IPS-20b (cell line): ENCODE results near the gene ANOS1.
"Not testable (repeated sequence)": the region's sequence is repeated elsewhere in the genome, so short reads cannot be mapped to it uniquely, and the experiment has no call there.

ENCODE experiments used
- H3K27ac ChIP-seq: one replicate; pipeline ENCODE4 v1.5.1; 2013; ENCODE audit warnings: low read length
- H3K27me3 ChIP-seq: 2 replicates; pipeline ENCODE4 v1.6.1; 2013; ENCODE audit warnings: mild to moderate bottlenecking, low read length, inconsistent platforms; ENCODE audit not compliant: insufficient read depth
- H3K36me3 ChIP-seq: 2 replicates; pipeline ENCODE4 v1.6.1; 2013; ENCODE audit warnings: low read depth, mild to moderate bottlenecking, inconsistent platforms, low read length, moderate library complexity; ENCODE audit not compliant: insufficient read depth
- H3K4me1 ChIP-seq: 2 replicates; pipeline ENCODE4 v1.6.1; 2013; ENCODE audit warnings: mild to moderate bottlenecking, control low read depth, inconsistent platforms, low read length, moderate library complexity; ENCODE audit not compliant: insufficient read depth
- H3K4me3 ChIP-seq: 2 replicates; pipeline ENCODE4 v1.5.1; 2013; ENCODE audit warnings: mild to moderate bottlenecking, low read length, inconsistent platforms
- H3K9ac ChIP-seq: 2 replicates; pipeline ENCODE4 v1.6.1; 2013; ENCODE audit warnings: low read depth, mild to moderate bottlenecking, inconsistent platforms, low read length, moderate library complexity
- H3K9me3 ChIP-seq: 2 replicates; pipeline ENCODE4 v1.6.1; 2013; ENCODE audit warnings: mild to moderate bottlenecking, low read depth, low read length, inconsistent platforms; ENCODE audit not compliant: insufficient read depth

Gene ANOS1

GRCh38 chrX:8731559-8732395 is at the start of gene ANOS1:
ANOS1 (minus strand) TSS chrX:8732137; CDS start chrX:8732036, 101 bp downstream.
- H3K27ac ChIP-seq = no peak within 1 kb of the TSS
- H3K36me3 ChIP-seq = peaks cover 13% of the 10 kb centered on the region; the same call in 1 of the 2 replicates
- H3K4me1 ChIP-seq = peaks cover 16% of the 10 kb centered on the region; the same call in 1 of the 2 replicates
- H3K9me3 ChIP-seq = no peaks in the 10 kb centered on the region
- H3K9ac ChIP-seq = peak within 1 kb of the TSS; percentile 82; the same call in 1 of the 2 replicates
- peak within 1 kb of the TSS; percentile 86 for H3K4me3 ChIP-seq
- peaks cover 42% of the 10 kb centered on the region for H3K27me3 ChIP-seq

GRCh38 chrX:8773117-8773516 is 41.2 kb upstream of the ANOS1 start:
- H3K27me3 ChIP-seq = no peaks in the 10 kb centered on the region
- H3K4me1 ChIP-seq = no peaks in the 10 kb centered on the region
- H3K9ac ChIP-seq = no peak overlapping the region
- H3K4me3 ChIP-seq = no peak overlapping the region
- no peaks in the 10 kb centered on the region for H3K36me3 ChIP-seq
- no peak overlapping the region for H3K27ac ChIP-seq
- no peaks in the 10 kb centered on the region for H3K9me3 ChIP-seq

- H3K4me1 ChIP-seq = no peaks in the 10 kb centered on the region
- no peaks in the 10 kb centered on the region for H3K27me3 ChIP-seq
- no peak overlapping the region for H3K27ac ChIP-seq
- no peaks in the 10 kb centered on the region for H3K36me3 ChIP-seq
- H3K9me3 ChIP-seq = no peaks in the 10 kb centered on the region
- no peak overlapping the region for H3K4me3 ChIP-seq
- no peak overlapping the region for H3K9ac ChIP-seq
Measured at GRCh38 chrX:8760021-8760420, 28.1 kb upstream of the ANOS1 start.

DNA sequence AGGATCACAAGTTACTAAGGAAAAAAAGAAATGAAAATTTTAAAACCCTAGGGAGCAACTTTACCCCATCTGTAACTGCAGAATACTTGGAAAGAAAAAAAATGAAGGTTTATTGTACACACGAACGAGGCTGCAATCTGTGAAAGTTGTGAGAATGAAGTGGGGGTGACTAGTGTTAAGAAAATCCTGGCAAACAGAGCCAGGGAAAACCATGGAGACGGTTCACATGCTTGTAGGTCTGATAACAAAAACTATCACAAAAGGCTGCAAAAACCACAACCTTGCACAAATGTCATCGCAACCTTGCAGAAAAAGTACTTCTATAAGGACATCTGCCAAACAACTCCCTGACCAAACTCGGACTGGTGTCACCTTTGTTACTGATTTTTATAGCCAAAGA is 26.8 kb upstream of the ANOS1 start:
- H3K4me1 ChIP-seq, H3K27me3 ChIP-seq, H3K9ac ChIP-seq, H3K36me3 ChIP-seq, H3K9me3 ChIP-seq, H3K27ac ChIP-seq, H3K4me3 ChIP-seq: not testable (repeated sequence)

DNA sequence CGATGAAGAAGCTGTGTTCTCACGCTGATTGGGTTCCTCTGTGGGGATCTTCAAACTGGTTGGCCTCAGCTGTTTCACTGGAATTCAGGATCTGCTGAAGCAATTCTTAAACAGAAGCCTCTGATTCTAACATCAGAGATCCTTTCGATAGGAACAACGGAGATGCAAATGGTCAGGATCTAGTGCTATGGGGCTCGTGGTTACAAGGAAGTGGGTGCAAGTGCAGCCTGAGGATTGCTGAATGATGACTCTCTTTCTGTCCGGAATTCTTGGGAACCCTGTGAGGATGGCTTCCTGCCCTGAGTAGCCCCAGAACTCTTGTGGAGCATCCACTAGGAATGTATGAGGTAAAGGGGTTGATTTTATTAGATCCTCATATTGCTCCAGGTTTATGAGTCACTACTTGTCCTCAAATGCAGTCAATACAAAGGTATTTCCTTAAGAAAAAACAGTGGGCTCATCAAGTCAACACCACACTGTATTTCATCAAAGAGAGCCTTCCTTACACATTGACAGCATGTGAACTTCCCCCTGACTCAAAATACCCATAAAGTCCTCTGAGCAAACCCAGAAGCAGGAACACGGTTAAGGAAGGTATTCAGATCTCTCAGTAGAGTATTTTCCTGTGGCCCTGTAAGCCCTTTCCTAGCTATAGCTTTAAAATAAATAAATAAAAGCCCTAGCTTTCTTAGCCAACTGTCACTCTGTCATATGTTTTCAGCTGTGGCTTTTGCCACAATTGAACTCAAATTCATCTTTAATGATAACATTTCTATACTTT is 25.9 kb upstream of the ANOS1 start:
- not testable (repeated sequence) for H3K9ac ChIP-seq, H3K27ac ChIP-seq, H3K36me3 ChIP-seq, H3K9me3 ChIP-seq, H3K4me3 ChIP-seq, H3K27me3 ChIP-seq, H3K4me1 ChIP-seq

- Histone ChIP-seq H3K27ac (no peak overlapping the region), H3K4me1 (no peaks in the 10 kb centered on the region), H3K9me3 (no peaks in the 10 kb centered on the region), H3K9ac (no peak overlapping the region), H3K4me3 (no peak overlapping the region), H3K36me3 (no peaks in the 10 kb centered on the region), H3K27me3 (no peaks in the 10 kb centered on the region)
Measured at GRCh38 chrX:8755813-8756212, 23.9 kb upstream of the ANOS1 start.

GRCh38 chrX:8755116-8755515 is 23.2 kb upstream of the ANOS1 start:
- H3K27ac ChIP-seq = no peak overlapping the region
- no peaks in the 10 kb centered on the region for H3K27me3 ChIP-seq
- H3K4me1 ChIP-seq = no peaks in the 10 kb centered on the region
- no peak overlapping the region for H3K9ac ChIP-seq
- no peak overlapping the region for H3K4me3 ChIP-seq
- no peaks in the 10 kb centered on the region for H3K36me3 ChIP-seq
- H3K9me3 ChIP-seq = no peaks in the 10 kb centered on the region

- no peak overlapping the region for H3K4me3 ChIP-seq
- no peak overlapping the region for H3K27ac ChIP-seq
- no peaks in the 10 kb centered on the region for H3K4me1 ChIP-seq
- H3K9ac ChIP-seq = no peak overlapping the region
- H3K9me3 ChIP-seq = no peaks in the 10 kb centered on the region
- H3K36me3 ChIP-seq = no peaks in the 10 kb centered on the region
- H3K27me3 ChIP-seq = no peaks in the 10 kb centered on the region
Measured at GRCh38 chrX:8749697-8750096, 17.8 kb upstream of the ANOS1 start.

- no peak overlapping the region for H3K4me3 ChIP-seq
- H3K9me3 ChIP-seq = no peaks in the 10 kb centered on the region
- H3K4me1 ChIP-seq = no peaks in the 10 kb centered on the region
- H3K27ac ChIP-seq = no peak overlapping the region
- H3K9ac ChIP-seq = no peak overlapping the region
- no peaks in the 10 kb centered on the region for H3K27me3 ChIP-seq
- H3K36me3 ChIP-seq = no peaks in the 10 kb centered on the region
Measured at GRCh38 chrX:8748855-8749254, 16.9 kb upstream of the ANOS1 start.

DNA sequence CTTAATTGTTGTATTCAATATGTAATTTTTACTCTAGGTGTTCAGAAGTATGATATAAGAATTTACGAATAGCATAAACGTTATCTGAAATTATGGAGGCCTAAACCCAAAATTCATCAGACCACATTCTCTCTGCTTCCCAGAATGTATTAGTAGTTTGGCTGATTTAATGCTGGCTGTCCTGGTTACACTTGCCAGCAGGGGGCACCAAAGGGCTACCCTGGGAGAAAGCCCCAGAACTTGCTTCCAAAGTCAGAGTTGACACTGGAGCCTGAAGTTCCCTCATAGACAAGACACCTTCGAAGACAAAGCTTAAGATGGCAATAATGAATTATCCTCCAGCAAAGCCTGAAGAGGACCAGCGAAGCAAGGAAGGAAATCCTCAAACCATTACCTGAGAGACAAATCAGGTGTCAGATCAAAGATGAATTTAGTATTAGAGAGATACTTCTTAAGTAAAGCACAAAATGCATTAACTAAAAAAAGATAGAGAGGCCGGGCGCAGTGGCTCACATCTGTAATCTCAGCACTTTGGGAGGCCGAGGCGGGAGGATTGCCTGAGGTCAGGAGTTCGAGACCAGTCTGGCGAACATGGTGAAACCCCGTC is 11.3 kb upstream of the ANOS1 start:
- Histone ChIP-seq H3K27me3 (no peaks in the 10 kb centered on the region), H3K4me3 (no peak overlapping the region), H3K9me3 (no peaks in the 10 kb centered on the region), H3K4me1 (no peaks in the 10 kb centered on the region), H3K9ac (no peak overlapping the region), H3K27ac (no peak overlapping the region), H3K36me3 (no peaks in the 10 kb centered on the region)

DNA sequence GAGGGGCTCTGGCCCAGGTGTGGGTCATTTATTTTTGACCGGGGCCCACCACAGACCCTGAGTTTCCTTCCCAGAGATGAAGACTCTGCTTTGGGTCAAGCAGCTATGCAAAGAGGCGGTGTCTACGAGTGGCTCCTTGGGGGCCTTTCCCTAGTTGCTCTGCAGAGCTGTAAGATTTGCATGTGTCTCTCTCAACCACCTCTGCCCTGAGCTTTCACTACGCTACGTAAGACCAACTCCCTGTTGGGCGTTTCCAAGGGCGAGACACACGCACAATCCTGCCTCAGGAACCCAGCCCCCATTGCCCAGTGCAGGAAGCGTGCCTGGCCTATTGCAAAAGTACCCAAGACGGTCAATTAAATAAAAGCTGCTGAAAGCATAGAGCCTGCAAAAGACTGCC is 10.0 kb upstream of the ANOS1 start:
- Histone ChIP-seq H3K4me3 (no peak overlapping the region), H3K27ac (no peak overlapping the region), H3K9me3 (no peaks in the 10 kb centered on the region), H3K4me1 (no peaks in the 10 kb centered on the region), H3K27me3 (no peaks in the 10 kb centered on the region), H3K9ac (no peak overlapping the region), H3K36me3 (no peaks in the 10 kb centered on the region)
